OCI-LY3 (cell line): ENCODE measurements around the gene PLB1.

Experiments used
- EZH2phosphoT487 ChIP-seq: fragments of 200-600 bp; shearing (Covaris generic); IDR thresholded peaks from 2 replicates; pipeline ENCODE4 v1.6.1; 2018; ENCODE audit warnings: antibody characterized with exemption, mixed run types, low read depth
- TF ChIP-seq, protein P1 (sequence below): fragments of 200-600, 300-600 bp; sonication (generic); IDR thresholded peaks from 2 replicates; pipeline ENCODE4 v1.5.1; 2014; ENCODE audit warnings: antibody characterized with exemption, low read length, low read depth

DNA sequence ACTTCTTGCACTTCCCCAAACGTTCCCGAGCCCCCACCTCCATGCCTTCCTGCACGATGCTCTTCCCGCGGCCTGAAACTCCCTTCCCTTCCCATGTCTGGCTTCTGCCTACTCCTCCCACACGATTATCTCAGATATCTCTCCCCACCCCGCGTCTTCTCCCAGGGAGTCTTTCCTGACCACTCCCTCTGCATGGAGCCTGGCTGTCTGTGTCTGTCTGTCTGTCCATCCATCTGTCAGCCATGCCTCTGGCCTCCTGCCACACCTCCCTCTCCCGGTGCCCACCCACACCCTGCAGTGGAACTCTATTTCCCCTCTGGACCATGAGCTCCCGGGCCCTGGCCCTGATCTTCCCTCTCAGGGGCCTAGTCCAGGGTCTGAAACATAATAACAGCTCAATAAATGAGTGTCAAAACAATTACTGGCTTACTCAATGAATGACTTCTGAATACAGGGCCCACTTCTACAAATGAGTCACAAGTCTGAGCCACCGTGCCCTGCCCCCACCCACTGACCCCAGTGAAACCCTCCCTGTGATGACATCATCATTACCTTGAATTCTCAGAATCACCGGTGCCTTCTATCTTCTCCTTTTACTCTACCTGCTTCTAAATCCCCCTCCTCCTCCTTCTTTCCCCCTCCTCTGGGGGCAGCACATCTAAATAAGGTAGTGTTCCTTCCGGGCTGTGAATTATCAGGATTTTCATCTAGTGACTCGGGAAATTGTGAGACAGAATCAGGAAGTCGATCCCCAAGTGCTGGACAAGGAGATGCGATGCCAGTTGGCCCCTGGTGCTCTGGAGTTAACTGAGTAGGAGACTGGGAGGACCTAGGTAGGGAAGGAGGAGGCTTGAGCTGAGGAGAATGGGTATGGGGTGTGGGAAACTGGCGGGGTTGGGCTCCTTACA, 46.1 kb upstream of the PLB1 start:
- TF ChIP-seq, protein P1, sequence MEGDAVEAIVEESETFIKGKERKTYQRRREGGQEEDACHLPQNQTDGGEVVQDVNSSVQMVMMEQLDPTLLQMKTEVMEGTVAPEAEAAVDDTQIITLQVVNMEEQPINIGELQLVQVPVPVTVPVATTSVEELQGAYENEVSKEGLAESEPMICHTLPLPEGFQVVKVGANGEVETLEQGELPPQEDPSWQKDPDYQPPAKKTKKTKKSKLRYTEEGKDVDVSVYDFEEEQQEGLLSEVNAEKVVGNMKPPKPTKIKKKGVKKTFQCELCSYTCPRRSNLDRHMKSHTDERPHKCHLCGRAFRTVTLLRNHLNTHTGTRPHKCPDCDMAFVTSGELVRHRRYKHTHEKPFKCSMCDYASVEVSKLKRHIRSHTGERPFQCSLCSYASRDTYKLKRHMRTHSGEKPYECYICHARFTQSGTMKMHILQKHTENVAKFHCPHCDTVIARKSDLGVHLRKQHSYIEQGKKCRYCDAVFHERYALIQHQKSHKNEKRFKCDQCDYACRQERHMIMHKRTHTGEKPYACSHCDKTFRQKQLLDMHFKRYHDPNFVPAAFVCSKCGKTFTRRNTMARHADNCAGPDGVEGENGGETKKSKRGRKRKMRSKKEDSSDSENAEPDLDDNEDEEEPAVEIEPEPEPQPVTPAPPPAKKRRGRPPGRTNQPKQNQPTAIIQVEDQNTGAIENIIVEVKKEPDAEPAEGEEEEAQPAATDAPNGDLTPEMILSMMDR: no peak
- TF ChIP-seq EZH2phosphoT487: no peak
